Measurements from ENCODE around the gene CCDC157.
"Not testable (repeated sequence)": the region's sequence is repeated elsewhere in the genome, so short reads cannot be mapped to it uniquely, and the experiment has no call there.

Gene CCDC157

DNA sequence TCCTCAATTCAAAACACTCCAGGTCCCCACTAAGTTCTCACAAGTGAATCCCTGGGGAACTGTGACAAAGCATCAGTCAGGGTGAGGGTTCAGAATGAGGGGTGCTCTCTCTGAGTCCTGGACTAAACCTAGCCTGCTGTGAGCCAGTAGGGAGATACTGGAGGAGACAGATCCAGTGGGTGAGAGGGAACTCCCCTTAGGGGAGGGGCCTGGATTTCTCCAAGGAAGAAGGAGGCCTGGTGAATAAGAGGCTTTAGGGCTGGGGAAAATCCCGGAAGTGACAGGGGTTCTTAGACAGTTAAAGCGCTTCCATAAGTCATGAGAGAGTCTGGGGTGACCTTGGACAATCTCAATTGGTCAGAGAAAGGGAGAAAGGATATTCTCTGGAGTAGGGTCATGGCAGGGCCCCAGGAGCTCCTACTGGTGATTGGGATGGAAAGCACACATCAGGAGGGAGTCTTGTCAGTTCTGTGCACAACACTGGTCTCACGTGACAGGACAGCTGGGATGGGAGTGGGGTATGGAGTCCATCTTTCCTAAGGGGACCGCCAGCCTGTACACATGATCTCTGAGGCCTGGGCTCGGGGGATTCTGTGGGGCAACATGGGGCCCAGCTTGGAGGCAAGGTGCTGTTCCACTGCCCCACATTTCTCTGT lies 31.6 kb upstream of the CCDC157 start:
- in situ Hi-C loops (cut with HindIII; ENCODE audit: low sequenced_read_pairs) = loop anchor here (5.0 to 10.0 kb wide), 3 partner anchors 38 to 120 kb away; partner anchors contain the start of gene CASTOR1

- in situ Hi-C loops (cut with HindIII; ENCODE audit: low sequenced_read_pairs) = loop anchor here (5.0 to 10.0 kb wide), 3 partner anchors 38 to 119 kb away; partner anchors contain the start of gene CASTOR1
Measured at GRCh38 chr22:30325724-30326254, 31.0 kb upstream of the CCDC157 start.

GRCh38 chr22:30326255-30326705 lies 30.5 kb upstream of the CCDC157 start:
- in situ Hi-C loops (cut with HindIII; ENCODE audit: low sequenced_read_pairs) = loop anchor here (5.0 to 10.0 kb wide), 3 partner anchors 39 to 119 kb away; partner anchors contain the start of gene CASTOR1

GRCh38 chr22:30326706-30327362 lies 30.0 kb upstream of the CCDC157 start, which contains the start of gene TBC1D10A:
TSS of gene TBC1D10A (minus strand) at chr22:30326941. CDS start at chr22:30326881, 60 bp downstream.
- in situ Hi-C loops (cut with HindIII; ENCODE audit: low sequenced_read_pairs) = loop anchor here (5.0 to 10.0 kb wide), 3 partner anchors 40 to 118 kb away; partner anchors contain the start of gene CASTOR1

GRCh38 chr22:30327864-30328345 lies 28.9 kb upstream of the CCDC157 start:
- in situ Hi-C loops (cut with HindIII; ENCODE audit: low sequenced_read_pairs) = loop anchor here (5.0 to 10.0 kb wide), 3 partner anchors 41 to 117 kb away; partner anchors contain the start of gene CASTOR1

- in situ Hi-C loops (cut with HindIII; ENCODE audit: low sequenced_read_pairs) = loop anchor here (5.0 to 10.0 kb wide), 3 partner anchors 41 to 116 kb away; partner anchors contain the start of gene CASTOR1
Measured at GRCh38 chr22:30328466-30329049, 28.2 kb upstream of the CCDC157 start.

DNA sequence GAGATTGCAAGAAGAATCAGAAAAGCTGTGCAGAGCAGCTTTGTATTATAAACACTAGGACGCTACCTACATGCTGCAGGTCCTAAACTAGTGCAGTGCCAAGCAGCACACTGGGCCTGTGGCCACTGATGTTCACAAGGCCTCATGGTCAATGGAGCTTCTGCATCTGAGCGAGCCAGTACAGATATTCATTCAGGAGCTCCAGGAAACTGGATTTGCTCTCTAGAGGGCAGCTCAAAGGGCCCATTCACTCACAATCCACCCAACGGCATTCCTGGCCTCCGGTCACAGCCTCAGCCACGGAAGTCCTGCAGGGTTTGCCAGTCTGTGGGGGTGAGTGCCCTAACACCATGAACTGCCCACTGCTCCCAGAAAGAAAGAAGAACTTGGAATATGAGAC lies 24.3 kb upstream of the CCDC157 start:
- in situ Hi-C loops (cut with HindIII; ENCODE audit: low sequenced_read_pairs) = no loop called here

GRCh38 chr22:30332994-30333706 lies 23.7 kb upstream of the CCDC157 start:
- in situ Hi-C loops (cut with HindIII; ENCODE audit: low sequenced_read_pairs) = no loop called here

DNA sequence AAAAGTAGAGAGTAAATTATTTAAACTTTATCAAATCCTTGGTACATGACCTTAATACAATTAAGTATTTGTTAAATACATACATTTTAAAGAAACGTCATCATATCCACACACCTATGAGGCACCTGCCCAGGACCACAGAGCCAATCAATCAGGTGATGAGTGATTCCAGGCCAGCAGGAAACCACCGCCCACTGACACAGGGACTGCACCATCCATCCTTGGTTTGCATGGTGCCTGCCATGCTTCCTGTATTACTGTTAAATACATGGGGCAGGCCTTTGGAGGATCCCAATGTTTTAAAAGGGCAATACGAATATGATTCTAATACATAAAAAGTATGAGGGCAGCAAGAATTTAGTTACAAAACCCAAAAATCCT lies 23.1 kb upstream of the CCDC157 start:
- in situ Hi-C loops (cut with HindIII; ENCODE audit: low sequenced_read_pairs) = no loop called here

DNA sequence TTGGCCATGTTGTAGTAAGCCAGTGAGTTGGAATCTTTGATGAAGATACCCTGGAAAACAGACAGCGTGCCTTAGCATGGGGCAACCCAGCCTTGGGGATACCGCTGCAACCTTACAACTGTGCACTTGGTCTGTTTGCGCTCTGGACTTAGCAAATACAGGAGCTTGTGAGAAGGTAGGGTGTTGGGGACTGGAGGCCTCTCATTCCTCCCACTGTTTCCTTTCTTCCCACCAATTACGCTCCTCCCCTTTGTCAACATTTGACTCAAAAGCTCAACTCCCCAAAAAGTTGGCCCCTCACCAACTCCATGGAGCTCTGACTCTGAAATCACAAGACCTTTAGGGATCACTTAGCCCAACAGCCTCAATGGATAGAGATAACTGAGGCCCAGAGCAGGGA lies 22.2 kb upstream of the CCDC157 start:
- in situ Hi-C loops (cut with HindIII; ENCODE audit: low sequenced_read_pairs) = no loop called here

- in situ Hi-C loops (cut with HindIII; ENCODE audit: low sequenced_read_pairs) = no loop called here
Measured at GRCh38 chr22:30335236-30335635, 21.6 kb upstream of the CCDC157 start.

- in situ Hi-C loops (cut with HindIII; ENCODE audit: low sequenced_read_pairs) = no loop called here
Measured at GRCh38 chr22:30336752-30337460, 19.9 kb upstream of the CCDC157 start.

DNA sequence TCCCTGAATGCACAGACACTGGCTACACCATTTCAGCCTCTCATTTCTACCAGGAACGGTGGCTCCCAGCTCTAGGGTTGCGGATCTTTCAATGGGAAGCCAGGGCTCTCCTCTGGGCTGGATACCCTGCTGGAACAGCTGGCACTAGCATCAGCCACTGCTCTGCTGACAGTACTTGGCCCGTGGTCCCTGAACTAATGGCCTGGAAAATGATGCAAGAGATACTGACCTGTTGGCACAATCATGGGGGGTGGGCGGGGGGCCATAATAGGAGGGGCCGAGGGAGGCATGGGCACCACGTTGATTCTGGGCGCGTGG lies 19.4 kb upstream of the CCDC157 start:
- in situ Hi-C loops (cut with HindIII; ENCODE audit: low sequenced_read_pairs) = no loop called here

GRCh38 chr22:30338341-30338740 lies 18.5 kb upstream of the CCDC157 start:
- in situ Hi-C loops (cut with HindIII; ENCODE audit: low sequenced_read_pairs) = not testable (repeated sequence)

DNA sequence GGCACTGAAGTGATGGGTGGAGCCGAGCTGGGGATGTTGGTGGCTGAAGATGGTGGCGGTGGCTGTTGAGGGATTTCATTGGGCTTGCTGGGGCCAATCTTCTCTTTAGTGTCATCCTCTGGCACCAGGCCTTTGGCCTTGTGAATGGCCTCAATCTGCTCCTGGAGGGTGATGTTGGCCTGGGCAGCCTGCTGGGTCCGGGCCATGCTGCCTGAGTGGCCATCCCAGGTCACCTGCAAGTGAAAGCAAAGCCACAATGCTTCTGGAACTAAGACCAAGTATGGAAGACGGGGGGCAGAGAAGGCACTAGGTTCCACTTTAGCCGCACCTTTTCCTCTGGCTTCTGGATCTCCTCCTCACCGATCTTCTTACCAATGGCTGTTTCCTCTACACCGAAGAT lies 18.0 kb upstream of the CCDC157 start:
- in situ Hi-C loops (cut with HindIII; ENCODE audit: low sequenced_read_pairs) = no loop called here

GRCh38 chr22:30340911-30341685 lies 15.7 kb upstream of the CCDC157 start:
- in situ Hi-C loops (cut with HindIII; ENCODE audit: low sequenced_read_pairs) = no loop called here

DNA sequence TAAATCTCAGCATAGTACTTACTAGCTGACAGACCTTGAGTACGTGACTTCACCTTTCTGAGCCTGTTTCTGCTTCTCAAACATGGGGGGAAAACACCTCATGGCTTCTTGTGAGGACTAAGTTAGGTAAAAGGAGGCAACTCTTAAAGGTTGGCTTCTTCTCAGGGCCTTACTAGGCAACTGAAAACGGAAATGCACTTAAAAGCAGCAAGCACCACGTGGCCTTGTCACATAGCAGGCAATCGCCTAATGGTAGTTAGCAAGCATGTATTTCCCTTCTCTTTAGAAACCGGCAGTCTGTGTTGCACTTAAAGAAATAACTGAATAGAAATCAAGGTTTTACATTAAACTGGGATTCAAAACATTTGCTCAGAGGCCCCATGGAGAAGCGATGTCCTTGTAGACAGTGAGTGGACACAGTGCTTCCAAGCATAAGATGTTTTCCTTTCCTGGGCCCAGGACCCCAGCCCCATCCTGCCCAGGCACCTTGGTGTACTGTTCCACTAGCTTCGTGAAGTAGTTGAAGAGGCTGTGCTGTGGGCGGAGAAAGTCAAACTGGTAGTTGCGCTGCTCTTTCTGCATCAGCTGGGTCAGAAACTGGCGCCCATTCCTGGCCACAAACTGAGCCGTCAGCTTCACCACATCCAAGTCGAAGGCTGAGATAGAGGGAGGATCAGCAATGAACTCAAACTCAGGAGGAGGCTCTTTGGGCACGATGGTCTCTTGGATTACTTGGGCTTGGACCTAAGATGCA lies 12.2 kb upstream of the CCDC157 start:
- in situ Hi-C loops (cut with HindIII; ENCODE audit: low sequenced_read_pairs) = no loop called here

GRCh38 chr22:30347255-30347892 lies 9.4 kb upstream of the CCDC157 start:
- in situ Hi-C loops (cut with HindIII; ENCODE audit: low sequenced_read_pairs) = no loop called here
